Activated CD8-positive, alpha-beta memory T cell treated with anti-CD3 and anti-CD28 coated beads, Interleukin-2, amount 10 ng/mL, durations not matched to agents 7 days and 5 days (primary cell): ENCODE results near the gene CLEC2A. TPM values are rescaled to one million over a fixed set of nuclear protein-coding genes. Genes with fewer than 3 reads are reported as not detected.

Experiments used
- ATAC-seq: fragments of 150-1000 bp; cut with Tn5 transposase; one replicate; pipeline ENCODE4 v1.10.0; 2021; ENCODE audit warnings: moderate library complexity
- CTCF ChIA-PET: fragments of 350-600 bp; sonication (Branson Sonifier 250); formaldehyde crosslinking; loops from one replicate; lab custom pipeline; 2021; ENCODE audit warnings: antibody characterized with exemption; lab: Charles Lee
- DNase-seq: peaks from one replicate; pipeline ENCODE4 v3.0.0-alpha.2; 2020
- H3K27ac Mint-ChIP-seq: one replicate; pipeline ENCODE4 v1.8.0; 2021; ENCODE audit warnings: mild to moderate bottlenecking, mixed read lengths
- H3K27me3 Mint-ChIP-seq: one replicate; pipeline ENCODE4 v1.8.0; 2021; ENCODE audit warnings: mixed read lengths
- H3K36me3 Mint-ChIP-seq: one replicate; pipeline ENCODE4 v1.8.0; 2021; ENCODE audit warnings: mild to moderate bottlenecking, mixed read lengths
- H3K4me1 Mint-ChIP-seq: one replicate; pipeline ENCODE4 v1.8.0; 2021; ENCODE audit warnings: mixed read lengths
- H3K4me3 Mint-ChIP-seq: one replicate; pipeline ENCODE4 v1.8.0; 2021; ENCODE audit warnings: mild to moderate bottlenecking, moderate library complexity, mixed read lengths
- H3K9me3 Mint-ChIP-seq: one replicate; pipeline ENCODE4 v1.8.0; 2022; ENCODE audit warnings: low read depth, mixed read lengths
- total RNA-seq, 2 experiments: library from RNA; stranded (reverse); gene quantifications; one replicate each; pipeline ENCODE4 v1.2.3, GENCODE V29; 2021

CLEC2A gene
- total RNA-seq, 2 experiments from 2014 or later: not detected

- peak overlapping the region; percentile 62 for H3K4me3 Mint-ChIP-seq
- DNase-seq (peak; percentile 45), ATAC-seq (peak; percentile 68)
- H3K9me3 Mint-ChIP-seq: peaks cover 2% of the 10 kb centered on the region
- H3K4me1 Mint-ChIP-seq: peaks cover 24% of the 10 kb centered on the region
- peaks cover 8% of the 10 kb centered on the region for H3K36me3 Mint-ChIP-seq
- CTCF ChIA-PET: interaction anchor here (0.7 to 5.3 kb wide), 10 partner anchors 18 to 176 kb away, joined by 3 to 44 read pairs (median 3); partner anchors contain the start of genes CLEC2B, KLRF1 and KLRF2
- H3K27ac Mint-ChIP-seq: peak overlapping the region; percentile 83
- H3K27me3 Mint-ChIP-seq: peaks cover 9% of the 10 kb centered on the region
These were observed 6.3 kb downstream of the CLEC2A start for GRCh38 chr12:9925705-9926393.

- H3K36me3 Mint-ChIP-seq: peaks cover 10% of the 10 kb centered on the region
- peaks cover 20% of the 10 kb centered on the region for H3K4me1 Mint-ChIP-seq
- CTCF ChIA-PET: interaction anchor here (1.0 to 3.4 kb wide), 4 partner anchors 16 to 180 kb away, joined by 3 to 19 read pairs (median 8); no protein-coding TSS in a partner anchor
- H3K9me3 Mint-ChIP-seq: peaks cover 2% of the 10 kb centered on the region
- H3K27me3 Mint-ChIP-seq: peaks cover 3% of the 10 kb centered on the region
- DNase-seq (no peak), ATAC-seq (peak; percentile 39)
- H3K4me3 Mint-ChIP-seq: no peak overlapping the region
- H3K27ac Mint-ChIP-seq: peak overlapping the region; percentile 45
These were observed 9.7 kb downstream of the CLEC2A start for GRCh38 chr12:9922429-9922828.

- peaks cover 3% of the 10 kb centered on the region for H3K27me3 Mint-ChIP-seq
- CTCF ChIA-PET: interaction anchor here (0.7 to 3.4 kb wide), 5 partner anchors 12 to 123 kb away, joined by 3 to 19 read pairs (median 4); partner anchors contain the start of gene CLEC2A
- H3K36me3 Mint-ChIP-seq: peaks cover 10% of the 10 kb centered on the region
These were observed 11.7 kb downstream of the CLEC2A start for GRCh38 chr12:9920451-9920850.

GRCh38 chr12:9919443-9919842, 12.7 kb downstream of the CLEC2A start:
- peaks cover 15% of the 10 kb centered on the region for H3K4me1 Mint-ChIP-seq
- DNase-seq: no peak
- peaks cover 2% of the 10 kb centered on the region for H3K9me3 Mint-ChIP-seq
- H3K36me3 Mint-ChIP-seq: peaks cover 10% of the 10 kb centered on the region
- H3K4me3 Mint-ChIP-seq: no peak overlapping the region
- no peak overlapping the region for H3K27ac Mint-ChIP-seq
- CTCF ChIA-PET: interaction anchor here (0.7 to 3.4 kb wide), 5 partner anchors 13 to 168 kb away, joined by 3 to 19 read pairs (median 4); partner anchors contain the start of gene CLEC2A
- ATAC-seq: no peak
- peaks cover 3% of the 10 kb centered on the region for H3K27me3 Mint-ChIP-seq

More at GRCh38 chr12:9920451-9920850, 11.7 kb downstream of the CLEC2A start:
- ATAC-seq (no peak), DNase-seq (no peak)
- Mint-ChIP-seq H3K27ac (no peak overlapping the region), H3K4me1 (peaks cover 15% of the 10 kb centered on the region), H3K9me3 (peaks cover 2% of the 10 kb centered on the region), H3K4me3 (no peak overlapping the region)

GRCh38 chr12:9911708-9912107, 20.5 kb downstream of the CLEC2A start:
- Mint-ChIP-seq H3K4me1 (peaks cover 32% of the 10 kb centered on the region), H3K27me3 (no peaks in the 10 kb centered on the region), H3K9me3 (peaks cover 39% of the 10 kb centered on the region), H3K36me3 (peaks cover 51% of the 10 kb centered on the region), H3K27ac (no peak overlapping the region), H3K4me3 (no peak overlapping the region)
- CTCF ChIA-PET: interaction anchor here (1.9 kb wide), 1 partner anchor 97 kb away, joined by 6 read pairs; no protein-coding TSS in a partner anchor
- DNase-seq: no peak
- no peak for ATAC-seq

GRCh38 chr12:9910716-9911421, 21.3 kb downstream of the CLEC2A start:
- Mint-ChIP-seq H3K4me1 (peaks cover 40% of the 10 kb centered on the region), H3K36me3 (peaks cover 58% of the 10 kb centered on the region), H3K4me3 (no peak overlapping the region), H3K27me3 (no peaks in the 10 kb centered on the region), H3K9me3 (peaks cover 41% of the 10 kb centered on the region), H3K27ac (peak overlapping the region; percentile 61)
- no peak for ATAC-seq
- CTCF ChIA-PET: interaction anchor here (0.8 kb wide), 1 partner anchor 24 kb away, joined by 3 read pairs; no protein-coding TSS in a partner anchor
- no peak for DNase-seq

GRCh38 chr12:9909724-9910123, 22.4 kb downstream of the CLEC2A start:
- DNase-seq (no peak), ATAC-seq (no peak)
- Mint-ChIP-seq H3K27ac (no peak overlapping the region), H3K4me3 (no peak overlapping the region), H3K27me3 (no peaks in the 10 kb centered on the region), H3K36me3 (peaks cover 68% of the 10 kb centered on the region), H3K4me1 (peaks cover 42% of the 10 kb centered on the region), H3K9me3 (peaks cover 45% of the 10 kb centered on the region)
- CTCF ChIA-PET: interaction anchor here (0.8 to 4.6 kb wide), 4 partner anchors 23 to 159 kb away, joined by 3 to 20 read pairs (median 4); no protein-coding TSS in a partner anchor

- no peaks in the 10 kb centered on the region for H3K27me3 Mint-ChIP-seq
- H3K9me3 Mint-ChIP-seq: peaks cover 54% of the 10 kb centered on the region
- ATAC-seq (no peak), DNase-seq (no peak)
- H3K4me1 Mint-ChIP-seq: peaks cover 42% of the 10 kb centered on the region
- no peak overlapping the region for H3K27ac Mint-ChIP-seq
- no peak overlapping the region for H3K4me3 Mint-ChIP-seq
- CTCF ChIA-PET: interaction anchor here (3.2 to 4.6 kb wide), 2 partner anchors 94 to 158 kb away, joined by 20 to 22 read pairs; no protein-coding TSS in a partner anchor
- H3K36me3 Mint-ChIP-seq: peaks cover 76% of the 10 kb centered on the region
These were observed 23.8 kb downstream of the CLEC2A start for GRCh38 chr12:9908350-9908749.

GRCh38 chr12:9907769-9908168, 24.4 kb downstream of the CLEC2A start:
- H3K9me3 Mint-ChIP-seq: peaks cover 56% of the 10 kb centered on the region
- peaks cover 81% of the 10 kb centered on the region for H3K36me3 Mint-ChIP-seq
- H3K27ac Mint-ChIP-seq: no peak overlapping the region
- no peaks in the 10 kb centered on the region for H3K27me3 Mint-ChIP-seq
- no peak for ATAC-seq
- H3K4me1 Mint-ChIP-seq: peaks cover 41% of the 10 kb centered on the region
- DNase-seq: no peak
- H3K4me3 Mint-ChIP-seq: no peak overlapping the region
- CTCF ChIA-PET: interaction anchor here (1.0 to 4.6 kb wide), 7 partner anchors 13 to 158 kb away, joined by 3 to 22 read pairs (median 9); no protein-coding TSS in a partner anchor

GRCh38 chr12:9906873-9907272, 25.3 kb downstream of the CLEC2A start:
- Mint-ChIP-seq H3K27ac (peak overlapping the region; percentile 85), H3K4me3 (peak overlapping the region; percentile 21), H3K27me3 (no peaks in the 10 kb centered on the region), H3K9me3 (peaks cover 56% of the 10 kb centered on the region), H3K4me1 (peaks cover 35% of the 10 kb centered on the region), H3K36me3 (peaks cover 79% of the 10 kb centered on the region)
- DNase-seq (peak; percentile 73), ATAC-seq (peak; percentile 96)
- CTCF ChIA-PET: interaction anchor here (0.9 to 4.6 kb wide), 10 partner anchors 12 to 157 kb away, joined by 3 to 22 read pairs (median 9); no protein-coding TSS in a partner anchor

- H3K27me3 Mint-ChIP-seq: no peaks in the 10 kb centered on the region
- peaks cover 50% of the 10 kb centered on the region for H3K36me3 Mint-ChIP-seq
- peaks cover 22% of the 10 kb centered on the region for H3K4me1 Mint-ChIP-seq
- no peak overlapping the region for H3K27ac Mint-ChIP-seq
- CTCF ChIA-PET: no interaction called here
- H3K4me3 Mint-ChIP-seq: no peak overlapping the region
- peaks cover 28% of the 10 kb centered on the region for H3K9me3 Mint-ChIP-seq
- ATAC-seq (no peak), DNase-seq (no peak)
These were observed 29.5 kb downstream of the CLEC2A start for GRCh38 chr12:9902539-9903228.

GRCh38 chr12:9900930-9901329, 31.2 kb downstream of the CLEC2A start:
- peaks cover 24% of the 10 kb centered on the region for H3K9me3 Mint-ChIP-seq
- CTCF ChIA-PET: no interaction called here
- H3K36me3 Mint-ChIP-seq: peaks cover 36% of the 10 kb centered on the region
- DNase-seq: no peak
- H3K27me3 Mint-ChIP-seq: no peaks in the 10 kb centered on the region
- no peak overlapping the region for H3K27ac Mint-ChIP-seq
- no peak overlapping the region for H3K4me3 Mint-ChIP-seq
- no peak for ATAC-seq
- peaks cover 5% of the 10 kb centered on the region for H3K4me1 Mint-ChIP-seq
